ENCODE results near the gene SHROOM4. TPM values are rescaled to one million over a fixed set of nuclear protein-coding genes. Genes with fewer than 3 reads are reported as not detected.

The SHROOM4 gene
- total RNA-seq, 1 experiment from 2014 or later: 2.1 TPM

DNA sequence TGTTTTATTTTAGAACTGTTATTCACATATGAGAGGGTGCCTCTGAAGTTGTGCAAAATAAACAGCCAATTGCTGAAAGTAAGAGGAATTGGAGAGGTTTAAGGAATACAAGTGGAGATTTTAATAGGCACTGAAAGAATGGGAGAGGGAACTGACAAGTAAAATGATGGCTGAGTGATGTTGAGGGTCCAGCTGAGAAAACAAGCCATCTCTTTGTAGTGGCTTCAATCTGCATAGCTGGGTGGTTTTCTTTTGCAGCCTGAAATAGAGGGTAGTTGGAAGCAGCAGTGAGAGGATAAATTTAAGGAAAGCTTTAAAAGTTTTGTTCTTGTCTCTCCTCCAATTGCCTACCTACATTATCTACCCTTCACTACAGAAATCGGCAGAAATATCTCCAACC is 236.7 kb downstream of the SHROOM4 start:
- H4K91ac ChIP-seq (ENCODE audit: insufficient read length, low read depth, low read length): no peak overlapping the region
- H3K4ac ChIP-seq (ENCODE audit: low read depth, low read length): no peak overlapping the region
- no peak overlapping the region for H3T11ph ChIP-seq (ENCODE audit: low read length)
- Mint-ChIP-seq H3K4me1 (peaks cover 4 to 8% of the 10 kb centered on the region in 2 experiments), H3K4me3 (no peak overlapping the region), H3K27ac (no peak overlapping the region), H3K9me3 (peaks cover 54 to 58% of the 10 kb centered on the region in 2 experiments), H3K27me3 (ENCODE audit: low read depth) (peaks cover 12% of the 10 kb centered on the region), H3K36me3 (ENCODE audit: insufficient read depth in 1 of 3, low read depth in 3 of 3) (peaks cover 0 to 7% (median 0%) of the 10 kb centered on the region in 3 experiments; a peak in 2 of 7 replicates)
- no CpG with 5 or more reads among the region's 1 CpG for WGBS (ENCODE audit: extremely low coverage, insufficient read length, low lambda C conversion rate)
- H3K14ac ChIP-seq (ENCODE audit: insufficient read depth, low read length): no peak overlapping the region
- no peak overlapping the region for H3K23ac ChIP-seq (ENCODE audit: insufficient read length, low read depth, low read length)
- H3K79me1 ChIP-seq (ENCODE audit: insufficient read depth, low read depth, low read length, poor library complexity, severe bottlenecking): no peaks in the 10 kb centered on the region
- no peak overlapping the region for H3K18ac ChIP-seq (ENCODE audit: insufficient read length, low read depth, low read length)
- H3K4me2 ChIP-seq (ENCODE audit: insufficient read depth, insufficient read length, low read length): no peak overlapping the region
- H3K27me3 ChIP-seq (ENCODE audit: insufficient read depth, low read length): peaks cover 8% of the 10 kb centered on the region; the same call in 1 of the 2 replicates
- no peak overlapping the region for H2AK5ac ChIP-seq (ENCODE audit: insufficient read length, low read length)
- no peak overlapping the region for H4K5ac ChIP-seq (ENCODE audit: insufficient read length, low read depth, low read length)
- no peak overlapping the region for H2BK5ac ChIP-seq (ENCODE audit: insufficient read length, low read length)
- no peak overlapping the region for H3K27ac ChIP-seq (ENCODE audit: insufficient read length, low read depth, low read length)
- H3K23me2 ChIP-seq (ENCODE audit: insufficient read length, low read depth, low read length, poor library complexity, severe bottlenecking): no peaks in the 10 kb centered on the region
- H4K8ac ChIP-seq (replicated peaks; ENCODE audit: insufficient read length, low read depth, low read length): no peak overlapping the region
- H3K79me2 ChIP-seq (ENCODE audit: insufficient read depth, low read length): no peaks in the 10 kb centered on the region
- no peak overlapping the region for H2BK12ac ChIP-seq (ENCODE audit: insufficient read length, low read depth, low read length)
- TF ChIP-seq, protein P1, sequence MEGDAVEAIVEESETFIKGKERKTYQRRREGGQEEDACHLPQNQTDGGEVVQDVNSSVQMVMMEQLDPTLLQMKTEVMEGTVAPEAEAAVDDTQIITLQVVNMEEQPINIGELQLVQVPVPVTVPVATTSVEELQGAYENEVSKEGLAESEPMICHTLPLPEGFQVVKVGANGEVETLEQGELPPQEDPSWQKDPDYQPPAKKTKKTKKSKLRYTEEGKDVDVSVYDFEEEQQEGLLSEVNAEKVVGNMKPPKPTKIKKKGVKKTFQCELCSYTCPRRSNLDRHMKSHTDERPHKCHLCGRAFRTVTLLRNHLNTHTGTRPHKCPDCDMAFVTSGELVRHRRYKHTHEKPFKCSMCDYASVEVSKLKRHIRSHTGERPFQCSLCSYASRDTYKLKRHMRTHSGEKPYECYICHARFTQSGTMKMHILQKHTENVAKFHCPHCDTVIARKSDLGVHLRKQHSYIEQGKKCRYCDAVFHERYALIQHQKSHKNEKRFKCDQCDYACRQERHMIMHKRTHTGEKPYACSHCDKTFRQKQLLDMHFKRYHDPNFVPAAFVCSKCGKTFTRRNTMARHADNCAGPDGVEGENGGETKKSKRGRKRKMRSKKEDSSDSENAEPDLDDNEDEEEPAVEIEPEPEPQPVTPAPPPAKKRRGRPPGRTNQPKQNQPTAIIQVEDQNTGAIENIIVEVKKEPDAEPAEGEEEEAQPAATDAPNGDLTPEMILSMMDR (conservative IDR thresholded peaks at IDR 0.05): no peak
- H2BK15ac ChIP-seq (ENCODE audit: low read depth, low read length): no peak overlapping the region
- no peak overlapping the region for H2AFZ ChIP-seq (ENCODE audit: low read length)
- no peaks in the 10 kb centered on the region for H4K20me1 ChIP-seq (ENCODE audit: control insufficient read depth, insufficient read depth, insufficient read length)
- H3K9ac ChIP-seq (ENCODE audit: extremely low read depth, insufficient read length, low read length): no peak overlapping the region
- no peak overlapping the region for H2BK20ac ChIP-seq (ENCODE audit: low read depth, low read length, poor library complexity, severe bottlenecking)
- no peaks in the 10 kb centered on the region for H3K9me3 ChIP-seq (ENCODE audit: control insufficient read depth, low read depth, low read length)
- H3K4me1 ChIP-seq (ENCODE audit: insufficient read depth, low read length): no peaks in the 10 kb centered on the region
- H2BK120ac ChIP-seq (ENCODE audit: low read depth, low read length, poor library complexity, severe bottlenecking): no peak overlapping the region
- DNase-seq: no peak
- H3K56ac ChIP-seq (ENCODE audit: insufficient read length, low read depth, low read length): no peak overlapping the region
